DOHH2 (cell line): ENCODE data around the gene ASB6.

Experiments
- CTCF ChIP-seq: fragments of 200-600 bp; sonication (generic); IDR thresholded peaks from one replicate; pipeline ENCODE4 v1.5.1; 2014; ENCODE audit warnings: antibody characterized with exemption, mild to moderate bottlenecking, low read depth, low read length; ENCODE audit not compliant: poor library complexity, severe bottlenecking
- EZH2phosphoT487 ChIP-seq: fragments of 200-600 bp; sonication (generic); IDR thresholded peaks from 2 replicates; pipeline ENCODE4 v1.6.1; 2017; ENCODE audit warnings: borderline replicate concordance, mild to moderate bottlenecking, antibody characterized with exemption, low read length, moderate library complexity, mixed read lengths

- TF ChIP-seq CTCF (no peak), EZH2phosphoT487 (no peak)
These were observed 43.4 kb upstream of the ASB6 start for GRCh38 chr9:129685220-129685932.
